ENCODE measurements around the gene PKP2. TPM values are rescaled to one million over a fixed set of nuclear protein-coding genes. Genes with fewer than 3 reads are reported as not detected.

Gene PKP2
- total and polyA plus RNA-seq, 2 donors (not counting 3 experiments of a cell fraction or from before 2014, with no cell fraction given), result 1.4 to 6.5 TPM

DNA sequence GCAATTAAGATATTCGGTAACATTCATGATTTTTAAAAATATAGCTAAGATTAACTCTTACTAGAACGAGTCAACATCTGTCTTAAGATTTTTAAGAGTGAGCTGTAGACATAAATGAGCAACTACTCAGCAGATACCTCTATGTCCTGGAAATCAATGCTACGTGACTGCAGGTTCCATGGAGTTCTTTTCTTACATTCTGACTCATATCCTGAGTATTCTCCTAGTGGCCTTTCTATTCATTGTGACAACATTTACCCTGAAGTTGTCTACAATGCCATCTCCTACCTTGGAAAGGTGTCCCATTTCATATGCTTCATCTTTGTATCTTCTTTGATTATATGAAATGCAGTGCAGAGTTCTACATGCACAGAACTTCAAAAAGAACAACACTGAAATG, 59.9 kb downstream of the PKP2 start:
- Histone ChIP-seq H3K79me2 (ENCODE audit: control insufficient read depth, insufficient read depth, low read length) (no peaks in the 10 kb centered on the region), H3K4me2 (ENCODE audit: insufficient read depth, low read length) (no peak overlapping the region), H3K9ac (replicated peaks; ENCODE audit: extremely low read depth, insufficient read depth, low read length) (no peak overlapping the region), H3K27me3 (ENCODE audit: control insufficient read depth in 2 of 2, insufficient read depth in 2 of 2, low read length in 2 of 2) (no peaks in the 10 kb centered on the region), H3K9me1 (replicated peaks; ENCODE audit: control insufficient read depth, extremely low read depth, insufficient read depth, low read length) (peaks cover 2% of the 10 kb centered on the region), H4K20me1 (replicated peaks; ENCODE audit: control insufficient read depth, extremely low read depth, insufficient read depth, low read length) (no peaks in the 10 kb centered on the region), H3K4me3 (replicated peaks in 1 of 3; ENCODE audit: insufficient read depth in 1 of 3, low read depth in 1 of 3, low read length in 3 of 3) (no peak overlapping the region), H3K4me1 (ENCODE audit: control insufficient read depth, extremely low read depth, insufficient read depth, low read length) (no peaks in the 10 kb centered on the region), H3K27ac (ENCODE audit: insufficient read depth, low read depth, low read length) (no peak overlapping the region), H3K9me3 (replicated peaks; ENCODE audit: control insufficient read depth, insufficient read depth, low read length) (no peaks in the 10 kb centered on the region), H2AFZ (ENCODE audit: low read depth, low read length) (no peak overlapping the region), H3K36me3 (ENCODE audit: control insufficient read depth in 2 of 2, extremely low read depth in 1 of 2, insufficient read depth in 2 of 2, low read length in 2 of 2) (no peaks in the 10 kb centered on the region)
- ChIA-PET CTCF (no interaction called here), POLR2A (no interaction called here)
- FAIRE-seq (no peak), DNase-seq (ENCODE audit: low read depth, low spot score) (no peak)
- intact Hi-C loops (cut with micrococcal nuclease) (no loop called here), dilution Hi-C loops (cut with MboI; ENCODE audit: extremely low pct_ligation_motif_present, low sequenced_read_pairs) (no loop called here)
- TF ChIP-seq FOS (IDR thresholded peaks at IDR 0.05; ENCODE audit: borderline replicate concordance, insufficient read depth, low read length) (peak; percentile 11), MYC (IDR thresholded peaks at IDR 0.05; ENCODE audit: low read depth, low read length) (no peak), EZH2 (IDR thresholded peaks at IDR 0.05; ENCODE audit: borderline replicate concordance, low read depth, low read length, severe bottlenecking) (no peak)
- TF ChIP-seq, protein P1, sequence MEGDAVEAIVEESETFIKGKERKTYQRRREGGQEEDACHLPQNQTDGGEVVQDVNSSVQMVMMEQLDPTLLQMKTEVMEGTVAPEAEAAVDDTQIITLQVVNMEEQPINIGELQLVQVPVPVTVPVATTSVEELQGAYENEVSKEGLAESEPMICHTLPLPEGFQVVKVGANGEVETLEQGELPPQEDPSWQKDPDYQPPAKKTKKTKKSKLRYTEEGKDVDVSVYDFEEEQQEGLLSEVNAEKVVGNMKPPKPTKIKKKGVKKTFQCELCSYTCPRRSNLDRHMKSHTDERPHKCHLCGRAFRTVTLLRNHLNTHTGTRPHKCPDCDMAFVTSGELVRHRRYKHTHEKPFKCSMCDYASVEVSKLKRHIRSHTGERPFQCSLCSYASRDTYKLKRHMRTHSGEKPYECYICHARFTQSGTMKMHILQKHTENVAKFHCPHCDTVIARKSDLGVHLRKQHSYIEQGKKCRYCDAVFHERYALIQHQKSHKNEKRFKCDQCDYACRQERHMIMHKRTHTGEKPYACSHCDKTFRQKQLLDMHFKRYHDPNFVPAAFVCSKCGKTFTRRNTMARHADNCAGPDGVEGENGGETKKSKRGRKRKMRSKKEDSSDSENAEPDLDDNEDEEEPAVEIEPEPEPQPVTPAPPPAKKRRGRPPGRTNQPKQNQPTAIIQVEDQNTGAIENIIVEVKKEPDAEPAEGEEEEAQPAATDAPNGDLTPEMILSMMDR (IDR thresholded peaks at IDR 0.05; ENCODE audit: extremely low read depth in 1 of 2, insufficient read depth in 1 of 2, low read depth in 1 of 2, low read length in 2 of 2), result no peak
- TF ChIP-seq, protein P2, sequence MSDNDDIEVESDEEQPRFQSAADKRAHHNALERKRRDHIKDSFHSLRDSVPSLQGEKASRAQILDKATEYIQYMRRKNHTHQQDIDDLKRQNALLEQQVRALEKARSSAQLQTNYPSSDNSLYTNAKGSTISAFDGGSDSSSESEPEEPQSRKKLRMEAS (IDR thresholded peaks at IDR 0.05; ENCODE audit: insufficient read depth, insufficient read length), result no peak
- no TSS peak for BruUV-seq (replicated peaks)

DNA sequence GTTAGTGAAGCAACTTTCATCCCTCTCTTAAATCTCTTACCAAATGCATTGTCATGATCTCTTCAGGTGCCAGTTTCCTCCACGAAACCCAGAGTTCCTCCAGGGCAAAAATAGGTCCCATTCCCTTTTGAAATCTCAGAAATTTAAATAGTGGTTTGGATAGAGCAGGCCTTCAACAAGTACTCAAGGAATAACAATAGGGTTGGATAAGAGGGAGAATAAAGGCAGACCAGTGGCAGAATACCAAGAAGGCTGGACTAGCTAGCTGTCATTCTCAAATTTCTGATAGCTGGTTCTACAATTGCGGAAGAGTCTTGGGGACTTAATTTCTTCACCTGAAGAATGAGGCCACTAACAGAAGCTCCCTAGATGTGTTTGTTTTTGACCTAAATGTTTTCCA, 62.5 kb downstream of the PKP2 start:
- H3K4me3 ChIP-seq (replicated peaks in 1 of 3; ENCODE audit: insufficient read depth in 1 of 3, low read depth in 1 of 3, low read length in 3 of 3), result no peak overlapping the region
- H3K9ac ChIP-seq (replicated peaks; ENCODE audit: extremely low read depth, insufficient read depth, low read length), result no peak overlapping the region
- ChIA-PET CTCF (no interaction called here), POLR2A (no interaction called here)
- peaks cover 2% of the 10 kb centered on the region for H3K9me1 ChIP-seq (replicated peaks; ENCODE audit: control insufficient read depth, extremely low read depth, insufficient read depth, low read length)
- no peak for FAIRE-seq
- no peaks in the 10 kb centered on the region for H3K79me2 ChIP-seq (ENCODE audit: control insufficient read depth, insufficient read depth, low read length)
- no peak overlapping the region for H3K4me2 ChIP-seq (ENCODE audit: insufficient read depth, low read length)
- no peak overlapping the region for H2AFZ ChIP-seq (ENCODE audit: low read depth, low read length)
- dilution Hi-C loops (cut with MboI; ENCODE audit: extremely low pct_ligation_motif_present, low sequenced_read_pairs) (no loop called here), intact Hi-C loops (cut with micrococcal nuclease) (no loop called here)
- TF ChIP-seq, protein P1 (IDR thresholded peaks at IDR 0.05; ENCODE audit: extremely low read depth in 1 of 2, insufficient read depth in 1 of 2, low read depth in 1 of 2, low read length in 2 of 2), result no peak
- TF ChIP-seq, protein P2 (IDR thresholded peaks at IDR 0.05; ENCODE audit: insufficient read depth, insufficient read length), result no peak
- TF ChIP-seq JUN (IDR thresholded peaks at IDR 0.05; ENCODE audit: borderline replicate concordance, insufficient read depth, insufficient read length, low read depth), result no peak
- TF ChIP-seq FOS (IDR thresholded peaks at IDR 0.05; ENCODE audit: borderline replicate concordance, insufficient read depth, low read length), result no peak
- TF ChIP-seq MYC (IDR thresholded peaks at IDR 0.05; ENCODE audit: low read depth, low read length), result no peak
- TF ChIP-seq EZH2 (IDR thresholded peaks at IDR 0.05; ENCODE audit: borderline replicate concordance, low read depth, low read length, severe bottlenecking), result no peak
- no peak for TF ChIP-seq GATA2 (IDR thresholded peaks at IDR 0.05; ENCODE audit: insufficient read depth, insufficient read length, low read depth, low read length)
- TF ChIP-seq POLR2A (IDR thresholded peaks at IDR 0.05; ENCODE audit: low read depth, low read length), result no peak
- no peak for TF ChIP-seq POLR2AphosphoS5 (IDR thresholded peaks at IDR 0.05; ENCODE audit: insufficient read depth, low read depth, low read length)
- no peak overlapping the region for H3K27ac ChIP-seq (ENCODE audit: insufficient read depth, low read depth, low read length)
- H3K36me3 ChIP-seq (ENCODE audit: control insufficient read depth in 2 of 2, extremely low read depth in 1 of 2, insufficient read depth in 2 of 2, low read length in 2 of 2), result no peaks in the 10 kb centered on the region
- no TSS peak for BruUV-seq (replicated peaks)
- no peaks in the 10 kb centered on the region for H3K27me3 ChIP-seq (ENCODE audit: control insufficient read depth in 2 of 2, insufficient read depth in 2 of 2, low read length in 2 of 2)
- no peaks in the 10 kb centered on the region for H3K9me3 ChIP-seq (replicated peaks; ENCODE audit: control insufficient read depth, insufficient read depth, low read length)
- no peaks in the 10 kb centered on the region for H3K4me1 ChIP-seq (ENCODE audit: control insufficient read depth, extremely low read depth, insufficient read depth, low read length)
- no peak for DNase-seq (ENCODE audit: low read depth, low spot score)
- H4K20me1 ChIP-seq (replicated peaks; ENCODE audit: control insufficient read depth, extremely low read depth, insufficient read depth, low read length), result no peaks in the 10 kb centered on the region
